GM10248 (cell line): ENCODE results near the gene SATB2.

Source experiments
- CTCF ChIA-PET: fragments of 300-600 bp; sonication (Branson Sonifier 250); formaldehyde crosslinking; extraction: SDS; loops from one replicate; lab custom pipeline; 2021; ENCODE audit warnings: antibody characterized with exemption; lab: Yijun Ruan, JAX
- POLR2A ChIA-PET: fragments of 350-650 bp; sonication (Branson Sonifier 250); formaldehyde crosslinking; extraction: SDS; loops from one replicate; lab custom pipeline; 2020; ENCODE audit warnings: antibody characterized with exemption; lab: Yijun Ruan, JAX
- DNase-seq: peaks from one replicate; pipeline ENCODE4 v3.0.0; 2012; ENCODE audit errors: extremely low spot score
- TF ChIP-seq, protein P1 (sequence below): IDR thresholded peaks from 2 replicates; pipeline ENCODE4 v1.5.1; 2012; ENCODE audit warnings: mild to moderate bottlenecking, low read depth; ENCODE audit errors: extremely low read depth, missing control alignments, control extremely low read depth

The SATB2 gene

GRCh38 chr2:199378948-199379650 lies 78.6 kb downstream of the SATB2 start:
- TF ChIP-seq, protein P1, sequence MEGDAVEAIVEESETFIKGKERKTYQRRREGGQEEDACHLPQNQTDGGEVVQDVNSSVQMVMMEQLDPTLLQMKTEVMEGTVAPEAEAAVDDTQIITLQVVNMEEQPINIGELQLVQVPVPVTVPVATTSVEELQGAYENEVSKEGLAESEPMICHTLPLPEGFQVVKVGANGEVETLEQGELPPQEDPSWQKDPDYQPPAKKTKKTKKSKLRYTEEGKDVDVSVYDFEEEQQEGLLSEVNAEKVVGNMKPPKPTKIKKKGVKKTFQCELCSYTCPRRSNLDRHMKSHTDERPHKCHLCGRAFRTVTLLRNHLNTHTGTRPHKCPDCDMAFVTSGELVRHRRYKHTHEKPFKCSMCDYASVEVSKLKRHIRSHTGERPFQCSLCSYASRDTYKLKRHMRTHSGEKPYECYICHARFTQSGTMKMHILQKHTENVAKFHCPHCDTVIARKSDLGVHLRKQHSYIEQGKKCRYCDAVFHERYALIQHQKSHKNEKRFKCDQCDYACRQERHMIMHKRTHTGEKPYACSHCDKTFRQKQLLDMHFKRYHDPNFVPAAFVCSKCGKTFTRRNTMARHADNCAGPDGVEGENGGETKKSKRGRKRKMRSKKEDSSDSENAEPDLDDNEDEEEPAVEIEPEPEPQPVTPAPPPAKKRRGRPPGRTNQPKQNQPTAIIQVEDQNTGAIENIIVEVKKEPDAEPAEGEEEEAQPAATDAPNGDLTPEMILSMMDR = no peak
- no peak for DNase-seq
- ChIA-PET POLR2A (no interaction called here), CTCF (no interaction called here)

- TF ChIP-seq, protein P1 = no peak
- no peak for DNase-seq
- ChIA-PET CTCF (no interaction called here), POLR2A (no interaction called here)
These were observed 87.5 kb downstream of the SATB2 start for GRCh38 chr2:199370150-199370780.

DNA sequence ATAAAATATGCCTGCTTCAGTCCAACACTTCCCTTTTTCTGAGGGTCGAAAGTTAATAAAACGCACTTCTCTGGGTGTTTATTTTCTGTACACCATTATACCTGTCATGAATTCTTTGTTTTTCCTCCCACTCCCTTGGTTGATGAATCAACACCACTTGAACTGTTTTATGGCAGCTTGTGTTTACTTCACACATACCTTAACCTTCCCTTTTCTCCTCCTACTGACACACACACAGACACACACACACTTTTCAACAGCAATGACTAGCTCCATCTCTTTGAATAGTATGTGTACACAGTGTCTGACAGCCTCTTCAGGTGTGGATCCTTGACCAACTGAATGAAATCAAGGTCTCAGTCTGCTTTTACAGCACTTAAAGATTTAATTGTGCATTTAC lies 91.3 kb downstream of the SATB2 start:
- DNase-seq = no peak
- TF ChIP-seq, protein P1 = no peak
- POLR2A ChIA-PET = no interaction called here
- CTCF ChIA-PET = interaction anchor here (0.9 kb wide), 1 partner anchor 12 kb away, joined by 3 read pairs; no protein-coding TSS in a partner anchor

DNA sequence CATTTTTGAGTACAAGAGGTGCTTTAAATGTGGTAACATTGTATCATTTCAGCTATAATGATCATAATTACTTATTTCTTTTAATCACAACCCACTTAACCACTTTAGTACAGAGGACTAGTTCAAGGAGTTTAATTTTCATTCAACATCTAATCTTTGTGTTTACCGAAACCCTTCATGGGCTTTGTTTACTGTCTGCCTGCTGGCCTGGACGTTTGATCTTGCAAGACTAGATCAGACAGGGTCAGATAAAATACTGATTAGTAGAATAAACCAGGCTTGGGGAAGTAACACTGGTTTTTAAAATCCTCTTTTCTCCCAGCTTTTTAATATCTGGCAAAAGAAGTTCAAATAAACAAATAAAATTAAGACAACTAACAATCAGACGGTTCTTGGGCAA lies 93.6 kb downstream of the SATB2 start:
- no peak for DNase-seq
- POLR2A ChIA-PET = no interaction called here
- TF ChIP-seq, protein P1 = no peak
- CTCF ChIA-PET = interaction anchor here (1.6 kb wide), 1 partner anchor 9 kb away, joined by 5 read pairs; no protein-coding TSS in a partner anchor

GRCh38 chr2:199356412-199356811 lies 101.3 kb downstream of the SATB2 start:
- TF ChIP-seq, protein P1 = no peak
- ChIA-PET CTCF (no interaction called here), POLR2A (no interaction called here)
- no peak for DNase-seq

DNA sequence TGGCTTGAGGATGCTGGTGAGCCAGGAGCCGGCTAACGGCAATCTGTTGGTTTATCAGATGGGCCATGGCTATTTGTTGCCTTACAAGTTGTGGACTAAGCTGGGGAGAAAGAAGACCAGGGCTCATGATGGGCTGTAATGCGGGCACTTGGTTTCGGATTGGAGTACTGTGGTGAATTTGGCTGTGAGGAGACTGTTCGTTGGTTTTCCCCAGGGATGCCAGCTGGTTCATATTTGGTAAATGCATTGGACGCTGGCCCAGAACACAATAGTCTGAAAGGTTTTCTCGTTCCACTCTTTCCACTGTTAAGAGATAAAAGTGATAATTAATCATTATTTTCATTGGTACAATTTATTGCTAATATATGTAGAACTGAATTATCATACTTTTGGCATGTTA lies 108.9 kb downstream of the SATB2 start:
- ChIA-PET POLR2A (no interaction called here), CTCF (interaction anchor here (1.1 kb wide), 1 partner anchor 11 kb away, joined by 3 read pairs; no protein-coding TSS in a partner anchor)
- DNase-seq = no peak
- TF ChIP-seq, protein P1 = no peak
